ENCODE results near the gene HEXIM2.

Gene HEXIM2

DNA sequence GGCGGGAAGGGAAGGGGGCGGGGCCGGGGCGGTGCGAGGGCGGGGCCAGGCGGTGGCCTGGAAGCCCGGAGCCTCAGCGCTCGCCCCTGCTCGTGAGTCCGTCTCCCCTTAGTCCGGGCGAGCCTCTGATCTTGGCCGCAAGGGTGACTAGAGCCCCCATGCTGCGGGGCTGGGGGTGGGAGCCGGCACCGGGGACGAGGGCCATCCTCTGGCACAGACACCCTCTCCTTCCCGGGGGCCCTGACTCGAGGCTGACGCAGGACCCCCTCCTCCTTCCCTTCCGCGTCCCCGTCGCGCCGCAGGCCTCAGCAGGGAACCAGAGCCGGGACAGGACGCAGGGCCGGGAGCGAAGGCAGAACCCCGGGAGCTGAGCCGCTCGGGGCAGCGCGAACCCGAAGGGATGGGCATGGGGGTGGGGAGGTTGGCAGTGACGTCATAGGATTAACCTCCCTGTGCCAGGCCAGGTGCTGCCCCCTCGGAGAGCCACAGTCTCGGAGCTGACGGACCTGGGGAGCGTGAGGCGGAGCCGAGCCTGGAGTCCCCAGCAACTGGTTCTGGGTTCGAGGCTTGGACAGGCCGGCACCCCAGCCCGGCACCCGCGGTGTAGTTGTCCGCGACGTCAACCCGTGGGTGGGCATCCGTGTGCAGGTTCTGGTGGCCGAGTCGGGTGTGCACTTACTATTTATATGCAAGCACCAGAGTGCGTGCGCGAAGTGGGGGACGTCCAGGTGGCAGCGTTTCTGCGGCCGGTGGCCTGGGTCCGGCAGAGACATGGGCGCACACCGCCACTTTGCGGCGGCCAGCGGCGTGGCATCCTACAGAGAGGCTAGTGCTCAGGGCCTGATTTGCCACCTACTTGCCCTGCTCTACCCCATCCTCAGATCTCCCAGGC, 28.9 kb upstream of the HEXIM2 start:
- Mint-ChIP-seq H3K4me3 (peak overlapping the region; percentile 84 to 92 (median 90)), H3K27ac (peak overlapping the region in 2 of 3 experiments; percentile 83 to 91), H3K4me1 (peaks cover 24% of the 10 kb centered on the region), H3K9me3 (peaks cover 2% of the 10 kb centered on the region), H3K36me3 (ENCODE audit: low read depth) (no peaks in the 10 kb centered on the region), H3K27me3 (ENCODE audit: low read depth) (no peaks in the 10 kb centered on the region)
- TF ChIP-seq, protein P1, sequence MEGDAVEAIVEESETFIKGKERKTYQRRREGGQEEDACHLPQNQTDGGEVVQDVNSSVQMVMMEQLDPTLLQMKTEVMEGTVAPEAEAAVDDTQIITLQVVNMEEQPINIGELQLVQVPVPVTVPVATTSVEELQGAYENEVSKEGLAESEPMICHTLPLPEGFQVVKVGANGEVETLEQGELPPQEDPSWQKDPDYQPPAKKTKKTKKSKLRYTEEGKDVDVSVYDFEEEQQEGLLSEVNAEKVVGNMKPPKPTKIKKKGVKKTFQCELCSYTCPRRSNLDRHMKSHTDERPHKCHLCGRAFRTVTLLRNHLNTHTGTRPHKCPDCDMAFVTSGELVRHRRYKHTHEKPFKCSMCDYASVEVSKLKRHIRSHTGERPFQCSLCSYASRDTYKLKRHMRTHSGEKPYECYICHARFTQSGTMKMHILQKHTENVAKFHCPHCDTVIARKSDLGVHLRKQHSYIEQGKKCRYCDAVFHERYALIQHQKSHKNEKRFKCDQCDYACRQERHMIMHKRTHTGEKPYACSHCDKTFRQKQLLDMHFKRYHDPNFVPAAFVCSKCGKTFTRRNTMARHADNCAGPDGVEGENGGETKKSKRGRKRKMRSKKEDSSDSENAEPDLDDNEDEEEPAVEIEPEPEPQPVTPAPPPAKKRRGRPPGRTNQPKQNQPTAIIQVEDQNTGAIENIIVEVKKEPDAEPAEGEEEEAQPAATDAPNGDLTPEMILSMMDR (IDR thresholded peaks at IDR 0.05; ENCODE audit: unreplicated experiment in 3 of 3), result peak; percentile 62 to 79 (median 65)

DNA sequence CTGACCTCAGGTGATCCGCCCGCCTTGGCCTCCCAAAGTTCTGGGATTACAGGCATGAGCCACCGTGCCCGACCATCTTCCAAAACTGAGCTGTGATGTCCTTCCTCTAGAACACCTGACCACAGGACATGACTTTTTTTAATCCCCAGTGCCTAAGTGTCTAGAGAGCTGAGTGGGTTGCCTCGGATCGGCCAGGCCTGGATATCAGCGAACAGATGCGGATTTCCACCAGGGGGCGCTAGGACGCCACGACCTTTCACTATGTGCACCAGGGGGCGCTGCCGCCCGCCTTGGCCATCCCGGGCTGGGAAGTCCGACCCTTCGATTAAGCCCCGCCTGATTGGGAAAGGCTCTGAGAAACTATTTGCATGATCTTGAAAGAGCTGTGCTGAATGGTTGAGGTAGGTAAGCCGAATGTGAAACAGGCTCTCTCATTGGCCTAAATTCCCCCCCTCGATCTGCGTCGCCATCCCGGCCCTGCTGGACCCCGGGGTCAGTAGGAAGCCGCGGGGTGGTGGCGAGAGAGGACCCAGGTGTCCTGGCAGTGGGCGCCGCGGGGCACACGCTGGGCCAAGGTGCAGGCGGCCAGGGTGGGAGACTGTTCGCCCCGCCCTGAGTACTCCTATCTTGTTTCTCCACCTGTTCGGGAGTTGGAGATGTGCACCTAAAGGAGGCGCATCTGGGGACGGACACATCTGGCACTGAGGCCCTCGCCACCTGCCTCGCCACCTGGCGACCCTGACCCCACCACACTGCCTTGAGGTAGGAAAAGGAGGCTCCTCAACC, 26.3 kb upstream of the HEXIM2 start, which contains the start of gene ACBD4:
Gene ACBD4 (plus strand): TSS at position 496 of the 786 bp plus-strand sequence. CDS start 458 bp downstream, outside the sequence.
- peaks cover 17% of the 10 kb centered on the region for H3K4me1 Mint-ChIP-seq

DNA sequence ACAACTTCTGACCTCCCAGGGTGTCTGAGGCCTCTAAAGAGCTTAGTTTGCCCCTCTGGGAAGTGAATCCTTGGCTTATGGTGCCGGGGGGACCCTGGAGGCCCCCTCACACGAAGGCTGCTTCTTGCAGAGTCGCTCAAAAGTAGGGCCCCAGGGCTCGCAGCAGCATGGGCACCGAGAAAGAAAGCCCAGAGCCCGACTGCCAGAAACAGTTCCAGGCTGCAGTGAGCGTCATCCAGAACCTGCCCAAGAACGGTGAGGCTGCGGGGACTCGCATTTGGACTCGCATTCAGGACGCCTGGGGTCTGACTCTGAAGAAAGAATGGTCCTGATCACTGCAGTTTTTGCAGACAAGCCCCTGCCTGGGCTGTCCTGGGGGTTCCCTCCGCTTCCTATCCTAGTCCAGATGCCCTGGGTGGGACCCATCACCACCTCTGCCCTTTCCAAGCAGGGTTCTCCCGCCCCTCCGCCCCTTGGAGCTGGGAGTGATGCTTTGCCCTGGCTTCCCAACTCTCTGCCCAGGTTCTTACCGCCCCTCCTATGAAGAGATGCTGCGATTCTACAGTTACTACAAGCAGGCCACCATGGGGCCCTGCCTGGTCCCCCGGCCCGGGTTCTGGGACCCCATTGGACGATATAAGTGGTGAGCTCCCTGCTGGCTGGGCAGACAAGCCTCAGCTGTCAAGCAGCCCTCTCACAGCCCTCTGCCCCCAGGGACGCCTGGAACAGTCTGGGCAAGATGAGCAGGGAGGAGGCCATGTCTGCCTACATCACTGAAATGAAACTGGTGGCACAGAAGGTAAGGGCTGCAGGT, 25.5 kb upstream of the HEXIM2 start:
- H3K27ac Mint-ChIP-seq, result peak overlapping the region in 1 of 3 experiments; percentile 77

More for the DNA sequence above, 26.3 kb upstream of the HEXIM2 start, which contains the start of gene ACBD4:
- Mint-ChIP-seq H3K4me3 (peak within 1 kb of the TSS; percentile 77 to 83 (median 79)), H3K36me3 (ENCODE audit: low read depth) (no peaks in the 10 kb centered on the region), H3K9me3 (peaks cover 2% of the 10 kb centered on the region), H3K27ac (peak within 1 kb of the TSS; percentile 56 to 77 (median 70)), H3K27me3 (ENCODE audit: low read depth) (no peaks in the 10 kb centered on the region)
- TF ChIP-seq, protein P1 (IDR thresholded peaks at IDR 0.05; ENCODE audit: unreplicated experiment in 3 of 3), result peak; percentile 100

DNA sequence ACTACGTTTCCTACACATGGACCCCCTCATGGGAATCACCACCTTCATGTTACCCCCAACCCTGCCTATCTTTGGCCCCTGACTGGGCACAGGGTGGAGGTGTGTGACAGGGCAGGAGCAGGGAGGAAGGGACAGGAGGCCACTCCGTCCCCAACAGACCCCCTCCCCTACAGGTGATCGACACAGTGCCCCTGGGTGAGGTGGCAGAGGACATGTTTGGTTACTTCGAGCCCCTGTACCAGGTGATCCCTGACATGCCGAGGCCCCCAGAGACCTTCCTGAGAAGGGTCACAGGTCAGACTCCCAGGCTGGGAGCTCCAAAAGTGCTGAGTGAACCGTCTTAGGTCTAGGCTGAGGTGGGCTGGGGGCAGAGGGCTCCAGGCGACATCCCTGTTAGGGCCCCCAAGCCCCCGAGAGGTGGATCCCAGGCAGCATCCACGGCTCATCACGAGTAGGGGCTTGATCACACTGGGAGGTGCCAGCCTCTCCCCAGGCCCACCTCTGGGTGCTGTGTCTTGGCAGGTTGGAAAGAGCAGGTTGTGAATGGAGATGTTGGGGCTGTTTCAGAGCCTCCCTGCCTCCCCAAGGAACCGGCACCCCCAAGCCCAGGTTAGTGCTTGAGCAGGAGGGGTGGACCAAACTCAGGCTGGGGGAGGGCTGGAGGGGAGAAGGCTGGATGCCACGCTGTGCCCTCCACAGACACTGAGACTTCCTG, 24.7 kb upstream of the HEXIM2 start:
- TF ChIP-seq, protein P1 (IDR thresholded peaks at IDR 0.05; ENCODE audit: unreplicated experiment in 3 of 3), result no peak
- Mint-ChIP-seq H3K27ac (no peak overlapping the region), H3K9me3 (peaks cover 2% of the 10 kb centered on the region), H3K36me3 (ENCODE audit: low read depth) (no peaks in the 10 kb centered on the region), H3K4me3 (peak overlapping the region; percentile 36 to 83 (median 77)), H3K4me1 (peaks cover 11% of the 10 kb centered on the region), H3K27me3 (ENCODE audit: low read depth) (no peaks in the 10 kb centered on the region)

More for the DNA sequence above, 25.5 kb upstream of the HEXIM2 start:
- H3K36me3 Mint-ChIP-seq (ENCODE audit: low read depth), result no peaks in the 10 kb centered on the region
- H3K4me1 Mint-ChIP-seq, result peaks cover 12% of the 10 kb centered on the region
- H3K4me3 Mint-ChIP-seq, result peak overlapping the region; percentile 77 to 83 (median 79)
- H3K9me3 Mint-ChIP-seq, result peaks cover 2% of the 10 kb centered on the region
- H3K27me3 Mint-ChIP-seq (ENCODE audit: low read depth), result no peaks in the 10 kb centered on the region
- TF ChIP-seq, protein P1 (IDR thresholded peaks at IDR 0.05; ENCODE audit: unreplicated experiment in 3 of 3), result no peak

All from nephron (organoid).